ENCODE measurements around the gene TNS3. TPM values are rescaled to one million over a fixed set of nuclear protein-coding genes. Genes with fewer than 3 reads are reported as not detected.

Gene TNS3
- total RNA-seq, 1 experiment from 2014 or later: 143 TPM

DNA sequence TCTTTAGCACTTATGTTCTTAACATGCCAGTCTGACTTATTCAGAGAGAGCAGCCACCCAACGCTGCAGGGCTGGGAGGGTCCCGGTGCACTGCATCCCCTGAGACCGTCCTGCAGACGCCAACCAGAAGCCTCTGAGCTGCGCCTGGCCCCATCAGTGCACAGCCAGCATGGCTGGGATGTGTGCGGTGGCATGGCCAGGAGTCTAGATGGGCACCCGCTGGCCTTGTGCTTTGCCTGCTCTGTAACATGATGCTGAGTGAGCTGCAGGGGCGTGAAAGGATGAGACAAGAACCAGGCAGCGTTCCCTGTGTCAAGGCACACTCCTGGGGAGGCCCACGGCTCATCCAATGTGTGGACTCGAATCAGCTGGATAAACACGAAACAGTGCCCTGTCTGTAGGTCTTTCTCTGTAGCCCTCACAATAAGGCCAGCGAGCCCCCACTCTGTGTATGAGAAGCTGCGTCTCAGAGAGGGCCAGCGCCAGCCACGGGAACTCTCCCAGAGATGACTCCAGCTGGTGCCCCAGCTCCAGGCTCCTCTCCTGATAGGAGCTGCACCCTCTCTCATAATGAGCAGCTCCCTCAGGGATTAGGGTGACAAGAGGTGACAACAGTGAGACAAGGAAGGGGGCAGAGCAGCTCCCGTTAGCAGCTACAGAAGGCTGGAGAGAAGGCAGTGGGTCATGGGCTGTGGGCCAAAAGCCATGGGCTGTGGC is 96.8 kb downstream of the TNS3 start:
- Histone ChIP-seq H3K27me3 (ENCODE audit: insufficient read depth, low read depth) (no peaks in the 10 kb centered on the region), H3K36me3 (ENCODE audit: low read depth) (peaks cover 20% of the 10 kb centered on the region), H3K4me3 (no peak overlapping the region), H3K79me2 (ENCODE audit: low read depth) (peaks cover 97% of the 10 kb centered on the region), H3K27ac (no peak overlapping the region), H3K4me1 (replicated peaks; ENCODE audit: insufficient read depth) (peaks cover 61% of the 10 kb centered on the region), H3K9me2 (ENCODE audit: insufficient read depth) (no peaks in the 10 kb centered on the region), H2AFZ (no peak overlapping the region), H3F3A (ENCODE audit: insufficient read depth, low read depth) (peaks cover 75% of the 10 kb centered on the region), H4K20me1 (ENCODE audit: insufficient read depth) (peaks cover 93% of the 10 kb centered on the region), H3K4me2 (no peak overlapping the region), H3K9me3 (ENCODE audit: insufficient read depth, low read depth) (no peaks in the 10 kb centered on the region)
- no TSS peak for BruUV-seq (replicated peaks)
- ChIA-PET CTCF (interaction anchor here (0.5 to 0.6 kb wide), 2 partner anchors 80 to 1174 kb away, joined by 3 to 7 read pairs; no protein-coding TSS in a partner anchor), POLR2A (ENCODE audit: unreplicated experiment) (interaction anchor here (0.7 kb wide), 1 partner anchor 453 kb away, joined by 3 read pairs; no protein-coding TSS in a partner anchor)
- no peak for DNase-seq
- no peak for TF ChIP-seq CTCF (conservative IDR thresholded peaks at IDR 0.05)
- no peak for TF ChIP-seq EZH2 (IDR thresholded peaks at IDR 0.05; ENCODE audit: low read depth)
- intact Hi-C loops (cut with micrococcal nuclease; ENCODE audit: unreplicated experiment): no loop called here

DNA sequence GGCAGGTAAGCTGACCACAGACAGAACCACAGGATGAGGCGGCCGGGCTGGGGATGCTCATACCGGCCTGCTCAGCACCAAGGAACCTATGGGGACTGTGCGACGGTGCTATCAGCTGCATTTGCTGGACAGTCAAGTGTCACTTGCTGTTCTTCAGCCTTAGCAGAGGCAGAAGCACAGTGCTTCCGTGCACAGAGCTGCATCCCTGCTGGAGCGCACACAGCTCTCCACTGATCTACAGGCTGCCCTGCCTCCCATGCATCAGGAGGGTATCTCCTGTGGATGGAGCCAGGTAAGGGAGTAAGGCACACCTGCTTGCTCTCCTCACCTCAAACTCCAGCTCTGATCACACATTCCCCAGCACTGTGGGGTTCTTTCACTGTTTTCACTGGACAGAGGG is 97.5 kb downstream of the TNS3 start:
- TF ChIP-seq EZH2 (IDR thresholded peaks at IDR 0.05; ENCODE audit: low read depth) (no peak), CTCF (conservative IDR thresholded peaks at IDR 0.05) (no peak)
- Histone ChIP-seq H3K4me3 (no peak overlapping the region), H3K27ac (no peak overlapping the region), H3K27me3 (ENCODE audit: insufficient read depth, low read depth) (no peaks in the 10 kb centered on the region), H3K36me3 (ENCODE audit: low read depth) (peaks cover 17% of the 10 kb centered on the region), H2AFZ (no peak overlapping the region), H3K79me2 (ENCODE audit: low read depth) (peaks cover 97% of the 10 kb centered on the region), H3K9me3 (ENCODE audit: insufficient read depth, low read depth) (no peaks in the 10 kb centered on the region), H3K9me2 (ENCODE audit: insufficient read depth) (no peaks in the 10 kb centered on the region), H3K4me1 (replicated peaks; ENCODE audit: insufficient read depth) (peaks cover 66% of the 10 kb centered on the region), H3F3A (ENCODE audit: insufficient read depth, low read depth) (peaks cover 82% of the 10 kb centered on the region), H3K4me2 (no peak overlapping the region), H4K20me1 (ENCODE audit: insufficient read depth) (peaks cover 87% of the 10 kb centered on the region)
- intact Hi-C loops (cut with micrococcal nuclease; ENCODE audit: unreplicated experiment): no loop called here
- no peak for DNase-seq
- POLR2A ChIA-PET (ENCODE audit: unreplicated experiment): interaction anchor here (0.7 kb wide), 1 partner anchor 454 kb away, joined by 3 read pairs; no protein-coding TSS in a partner anchor
- CTCF ChIA-PET: interaction anchor here (0.5 kb wide), 1 partner anchor 36 kb away, joined by 3 read pairs; no protein-coding TSS in a partner anchor
- no TSS peak for BruUV-seq (replicated peaks)

GRCh38 chr7:47483604-47484273 is 98.2 kb downstream of the TNS3 start:
- Histone ChIP-seq H4K20me1 (ENCODE audit: insufficient read depth) (peaks cover 84% of the 10 kb centered on the region), H2AFZ (no peak overlapping the region), H3K9me3 (ENCODE audit: insufficient read depth, low read depth) (no peaks in the 10 kb centered on the region), H3K27ac (peak overlapping the region; percentile 21; the same call in 1 of the 2 replicates), H3K36me3 (ENCODE audit: low read depth) (peaks cover 12% of the 10 kb centered on the region), H3K4me3 (no peak overlapping the region), H3K9me2 (ENCODE audit: insufficient read depth) (no peaks in the 10 kb centered on the region), H3K27me3 (ENCODE audit: insufficient read depth, low read depth) (no peaks in the 10 kb centered on the region), H3K4me1 (replicated peaks; ENCODE audit: insufficient read depth) (peaks cover 70% of the 10 kb centered on the region), H3F3A (ENCODE audit: insufficient read depth, low read depth) (peaks cover 85% of the 10 kb centered on the region), H3K4me2 (no peak overlapping the region), H3K79me2 (ENCODE audit: low read depth) (peaks cover 94% of the 10 kb centered on the region)
- TF ChIP-seq EZH2 (IDR thresholded peaks at IDR 0.05; ENCODE audit: low read depth): no peak
- 0 out of 2 replicates have a peak, but pooled peaks have one; percentile 18 for TF ChIP-seq CTCF (conservative IDR thresholded peaks at IDR 0.05)
- POLR2A ChIA-PET (ENCODE audit: unreplicated experiment): no interaction called here
- intact Hi-C loops (cut with micrococcal nuclease; ENCODE audit: unreplicated experiment): loop anchor here (2.0 kb wide), 2 partner anchors 93 to 335 kb away; no protein-coding TSS in a partner anchor
- CTCF ChIA-PET: interaction anchor here (0.5 kb wide), 1 partner anchor 37 kb away, joined by 3 read pairs; no protein-coding TSS in a partner anchor
- no peak for DNase-seq
- no TSS peak for BruUV-seq (replicated peaks)
